H1 (cell line): ENCODE results near the gene OR1G1. TPM values are rescaled to one million over a fixed set of nuclear protein-coding genes. Genes with fewer than 3 reads are reported as not detected.

Experiments
- CTCF ChIA-PET: fragments of 300-600 bp; sonication (Branson Sonifier 250); formaldehyde crosslinking; loops from one replicate; lab custom pipeline; 2021; ENCODE audit not compliant: partially characterized antibody; lab: Charles Lee
- POLR2A ChIA-PET: fragments of 300-600 bp; sonication (Branson Sonifier 250); formaldehyde crosslinking; loops from one replicate; lab custom pipeline; 2021; ENCODE audit warnings: inconsistent platforms; ENCODE audit not compliant: partially characterized antibody; lab: Charles Lee
- DNase-seq, 2 experiments: peaks; one replicate each; pipeline versions ENCODE4 v3.0.0 to v3.0.0-alpha.2; 2010 to 2022; ENCODE audit warnings: low spot score in 2 of 2, low read depth in 1 of 2, mixed read lengths in 1 of 2
- FAIRE-seq: peaks from 2 replicates; lab custom pipeline; 2011; peaks lifted over from hg19 to GRCh38; lab: Jason Lieb, UNC
- H2AFZ ChIP-seq: 2 replicates; pipeline ENCODE4 v1.8.1; 2012; ENCODE audit warnings: low read length, inconsistent platforms
- H2AK5ac ChIP-seq: 2 replicates; pipeline ENCODE4 v1.6.1; 2013; ENCODE audit warnings: low read depth, low read length
- H2BK120ac ChIP-seq: replicated peaks from 2 replicates; pipeline ENCODE3; 2013; ENCODE audit warnings: low read depth, low read length, inconsistent platforms
- H2BK12ac ChIP-seq: 2 replicates; pipeline ENCODE4 v1.6.1; 2013; ENCODE audit warnings: low read depth, low read length
- H2BK15ac ChIP-seq: 2 replicates; pipeline ENCODE4 v1.6.1; 2013; ENCODE audit warnings: low read length
- H2BK20ac ChIP-seq: 2 replicates; pipeline ENCODE4 v1.6.1; 2013; ENCODE audit warnings: low read length
- H2BK5ac ChIP-seq: 2 replicates; pipeline ENCODE4 v1.6.1; 2013; ENCODE audit warnings: low read depth, low read length
- H3K14ac ChIP-seq: 2 replicates; pipeline ENCODE4 v1.6.1; 2013; ENCODE audit warnings: inconsistent platforms; ENCODE audit not compliant: insufficient read length
- H3K18ac ChIP-seq: 2 replicates; pipeline ENCODE4 v1.6.1; 2013; ENCODE audit warnings: low read length; ENCODE audit errors: extremely low read depth
- H3K23ac ChIP-seq: 2 replicates; pipeline ENCODE4 v1.6.1; 2013; ENCODE audit warnings: inconsistent platforms; ENCODE audit not compliant: insufficient read length
- H3K23me2 ChIP-seq: 2 replicates; pipeline ENCODE4 v1.6.1; 2013; ENCODE audit warnings: low read depth, low read length
- H3K27ac ChIP-seq: 2 replicates; pipeline ENCODE4 v1.6.1; 2011; ENCODE audit warnings: low read depth, low read length, inconsistent platforms
- H3K27me3 ChIP-seq, 4 experiments: replicated peaks in 1 of 4; 1 replicate in 1 of 4; 2 replicates in 3 of 4; pipeline versions ENCODE4 v1.6.1 to v1.8.1; 2011 to 2013; ENCODE audit warnings: low read length in 3 of 4, mild to moderate bottlenecking in 3 of 4, inconsistent platforms in 2 of 4, mixed read lengths in 2 of 4, moderate library complexity in 1 of 4; ENCODE audit not compliant: control insufficient read depth in 3 of 4, insufficient read depth in 3 of 4; ENCODE audit errors: extremely low read depth in 1 of 4
- H3K36me3 ChIP-seq, 4 experiments: 2 replicates each; pipeline versions ENCODE4 v1.6.1 to v1.8.1; 2011 to 2013; ENCODE audit warnings: mild to moderate bottlenecking in 4 of 4, low read length in 3 of 4, moderate library complexity in 2 of 4, control low read depth in 1 of 4, inconsistent platforms in 1 of 4; ENCODE audit not compliant: insufficient read depth in 4 of 4, control insufficient read depth in 2 of 4
- H3K4ac ChIP-seq: replicated peaks from 2 replicates; pipeline ENCODE3; 2013; ENCODE audit warnings: low read length, low read depth, mixed read lengths, inconsistent platforms; ENCODE audit not compliant: insufficient read length
- H3K4me1 ChIP-seq, 4 experiments: replicated peaks in 1 of 4; 1 replicate in 1 of 4; 2 replicates in 3 of 4; pipeline versions ENCODE4 v1.6.1 to v1.8.1; 2011 to 2013; ENCODE audit warnings: low read length in 3 of 4, inconsistent platforms in 2 of 4, mixed read lengths in 1 of 4; ENCODE audit not compliant: insufficient read depth in 4 of 4, control insufficient read depth in 3 of 4
- H3K4me2 ChIP-seq, 2 experiments: 2 replicates each; pipeline versions ENCODE4 v1.6.1 to v1.8.1; 2011 to 2013; ENCODE audit warnings: low read depth in 2 of 2, low read length in 2 of 2, control low read depth in 1 of 2, inconsistent platforms in 1 of 2, mild to moderate bottlenecking in 1 of 2; ENCODE audit not compliant: insufficient read depth in 1 of 2
- H3K4me3 ChIP-seq, 4 experiments: fragments of 200-600, 300-600 bp in 1 of 4; sonication (generic), shearing (Covaris generic), sonication (Bioruptor Twin) in 1 of 4; 2 replicates each; pipeline versions ENCODE4 v1.5.1 to v1.8.1; 2011 to 2016; ENCODE audit warnings: low read length in 4 of 4, low read depth in 3 of 4, control low read depth in 2 of 4, inconsistent platforms in 2 of 4, mild to moderate bottlenecking in 2 of 4, mixed read lengths in 1 of 4, moderate library complexity in 1 of 4; ENCODE audit not compliant: insufficient read depth in 2 of 4; ENCODE audit errors: extremely low read depth in 1 of 4
- H3K56ac ChIP-seq: replicated peaks from 2 replicates; pipeline ENCODE3; 2013; ENCODE audit warnings: low read depth, mild to moderate bottlenecking, mixed read lengths, low read length, inconsistent platforms; ENCODE audit not compliant: insufficient read length
- H3K79me1 ChIP-seq: 2 replicates; pipeline ENCODE4 v1.6.1; 2013; ENCODE audit warnings: low read depth, low read length, control low read depth
- H3K79me2 ChIP-seq, 2 experiments: 2 replicates each; pipeline versions ENCODE4 v1.6.1 to v1.8.1; 2012 to 2013; ENCODE audit warnings: low read length in 2 of 2, mild to moderate bottlenecking in 2 of 2, inconsistent platforms in 1 of 2; ENCODE audit not compliant: insufficient read depth in 2 of 2, control insufficient read depth in 1 of 2
- H3K9ac ChIP-seq, 4 experiments: replicated peaks in 1 of 4; 1 replicate in 1 of 4; 2 replicates in 3 of 4; pipeline versions ENCODE4 v1.6.1 to v1.8.1; 2011 to 2013; ENCODE audit warnings: low read depth in 3 of 4, low read length in 3 of 4, control low read depth in 2 of 4, mild to moderate bottlenecking in 2 of 4, moderate library complexity in 2 of 4, inconsistent platforms in 1 of 4; ENCODE audit errors: extremely low read depth in 1 of 4
- H3K9me3 ChIP-seq, 2 experiments: 2 replicates each; pipeline versions ENCODE4 v1.6.1 to v1.8.1; 2012 to 2013; ENCODE audit warnings: mild to moderate bottlenecking in 2 of 2, moderate library complexity in 2 of 2, control low read depth in 1 of 2, inconsistent platforms in 1 of 2, low read depth in 1 of 2, low read length in 1 of 2, mixed read lengths in 1 of 2; ENCODE audit not compliant: insufficient read depth in 2 of 2
- H4K20me1 ChIP-seq, 2 experiments: replicated peaks in 1 of 2; 2 replicates each; pipeline versions ENCODE3 to v1.8.1; 2011 to 2013; ENCODE audit warnings: inconsistent platforms in 2 of 2, low read length in 2 of 2, mild to moderate bottlenecking in 1 of 2; ENCODE audit not compliant: insufficient read depth in 2 of 2, control insufficient read depth in 1 of 2
- H4K5ac ChIP-seq: 2 replicates; pipeline ENCODE4 v1.6.1; 2013; ENCODE audit warnings: low read length, low read depth, mixed read lengths, inconsistent platforms; ENCODE audit not compliant: insufficient read length
- H4K8ac ChIP-seq: 2 replicates; pipeline ENCODE4 v1.8.0; 2013; ENCODE audit warnings: mild to moderate bottlenecking, moderate library complexity, low read length, inconsistent platforms; ENCODE audit not compliant: insufficient read depth; ENCODE audit errors: extremely low read depth
- H4K91ac ChIP-seq: replicated peaks from 2 replicates; pipeline ENCODE3; 2013; ENCODE audit warnings: low read length, mixed read lengths, inconsistent platforms; ENCODE audit not compliant: insufficient read length
- BRCA1 ChIP-seq: IDR thresholded peaks from 2 replicates; pipeline ENCODE4 v1.6.1; 2012; ENCODE audit warnings: low read depth, low read length, improper control_type of control experiment
- CHD2 ChIP-seq: IDR thresholded peaks from 2 replicates; pipeline ENCODE4 v1.6.1; 2012; ENCODE audit warnings: low read length, improper control_type of control experiment
- CTBP2 ChIP-seq: IDR thresholded peaks from 2 replicates; pipeline ENCODE4 v1.7.0; 2011; ENCODE audit warnings: borderline replicate concordance, mild to moderate bottlenecking, moderate library complexity, mixed read lengths, low read length; ENCODE audit not compliant: insufficient read depth, insufficient read length
- GABPA ChIP-seq: IDR thresholded peaks from 2 replicates; pipeline ENCODE4 v1.6.1; 2011; ENCODE audit warnings: mild to moderate bottlenecking, low read length, moderate library complexity, borderline replicate concordance; ENCODE audit not compliant: insufficient read depth
- TCF12 ChIP-seq: IDR thresholded peaks from 2 replicates; pipeline ENCODE4 v1.6.1; 2011; ENCODE audit warnings: low read depth, mild to moderate bottlenecking, low read length
- TEAD4 ChIP-seq: IDR thresholded peaks from 2 replicates; pipeline ENCODE4 v1.6.1; 2012; ENCODE audit warnings: low read depth, low read length, inconsistent platforms, mixed read lengths
- WGBS, 2 experiments: shearing (Covaris generic) in 1 of 2; methylation state at CpG; one replicate each; pipeline versions ENCODE4 v1.1.6 to v1.1.7; 2013 to 2015; ENCODE audit warnings: low lambda C conversion rate in 2 of 2, mixed read lengths in 2 of 2, inconsistent platforms in 1 of 2, low coverage in 1 of 2, missing lambda C conversion rate in 1 of 2; ENCODE audit not compliant: insufficient replicate concordance in 2 of 2, insufficient coverage in 1 of 2, insufficient read length in 1 of 2; ENCODE audit errors: extremely low coverage in 1 of 2, missing lambda C conversion rate in 1 of 2; 5-methylcytosine and 5-hydroxymethylcytosine counted together
- polyA plus RNA-seq, 7 experiments: library from polyadenylated mRNA; depleted of rRNA in 3 of 7; stranded (reverse) in 5 of 7; unstranded in 2 of 7; fragments of >200 nt in 5 of 7; fragments of 200-250 nt in 2 of 7; gene quantifications; 1 replicate in 5 of 7; 2 replicates in 1 of 7; 4 replicates in 1 of 7; pipeline versions ENCODE4 v1.2.1 to v1.2.3, GENCODE V29; 2011 to 2013; ENCODE audit warnings: missing spikeins in 2 of 7, mixed read lengths in 2 of 7
- total RNA-seq: library from RNA; stranded (reverse); fragmentation: NEBNext Ultra II Directional; extraction: Animal tissue kit (Norgen Biotek cat#: 25700); gene quantifications from 2 replicates; pipeline ENCODE4 v1.2.1, GENCODE V29; 2021

Gene OR1G1
- total and polyA plus RNA-seq, 2 of the 8 experiments (the other 6 are each of a cell fraction or from before 2014, with no cell fraction given): 0.27 to 0.30 TPM

DNA sequence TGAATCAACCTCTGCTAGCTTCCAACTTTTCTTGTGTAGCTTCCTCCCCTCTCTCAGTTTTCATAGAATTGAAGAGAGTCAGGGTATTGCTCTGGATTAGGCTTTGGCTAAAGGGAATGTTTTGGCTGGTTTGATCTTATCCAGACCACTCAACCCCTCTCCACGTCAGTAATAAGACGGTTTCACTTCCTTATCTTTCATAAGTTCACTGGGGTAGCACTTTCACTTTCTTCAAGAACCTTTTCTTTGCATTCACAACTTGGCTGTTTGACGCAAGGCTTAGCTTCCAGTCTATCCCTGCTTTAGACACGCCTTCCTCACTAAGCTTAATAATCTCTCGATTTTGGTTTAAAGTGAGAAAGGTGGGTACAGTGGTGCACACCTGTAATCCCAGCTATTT lies 40.2 kb upstream of the OR1G1 start:
- H3K9me3 ChIP-seq: peaks cover 22 to 29% of the 10 kb centered on the region in 2 experiments
- CTCF ChIA-PET: no interaction called here
- H3K23ac ChIP-seq: no peak overlapping the region
- no peak overlapping the region for H3K4me2 ChIP-seq
- H3K23me2 ChIP-seq: no peaks in the 10 kb centered on the region
- H3K36me3 ChIP-seq: no peaks in the 10 kb centered on the region
- H2BK120ac ChIP-seq: no peak overlapping the region
- H2AFZ ChIP-seq: no peak overlapping the region
- no peaks in the 10 kb centered on the region for H3K79me2 ChIP-seq
- H3K4me3 ChIP-seq: no peak overlapping the region
- no peak overlapping the region for H2BK5ac ChIP-seq
- H2AK5ac ChIP-seq: no peak overlapping the region
- H3K79me1 ChIP-seq: no peaks in the 10 kb centered on the region
- H4K5ac ChIP-seq: no peak overlapping the region
- H3K27ac ChIP-seq: no peak overlapping the region
- H3K56ac ChIP-seq: no peak overlapping the region
- H4K20me1 ChIP-seq: no peaks in the 10 kb centered on the region
- H3K27me3 ChIP-seq: no peaks in the 10 kb centered on the region
- no peak overlapping the region for H3K4ac ChIP-seq
- H3K18ac ChIP-seq: no peak overlapping the region
- DNase-seq (no peak), FAIRE-seq (no peak)
- H3K9ac ChIP-seq: no peak overlapping the region
- H4K8ac ChIP-seq: no peak overlapping the region
- WGBS, 2 experiments: 87% methylated on average over 5 of the region's 5 CpGs; no CpG with 5 or more reads in 1 of the 2 experiments
- no peak overlapping the region for H3K14ac ChIP-seq
- no peak overlapping the region for H4K91ac ChIP-seq
- H2BK15ac ChIP-seq: no peak overlapping the region
- H2BK12ac ChIP-seq: no peak overlapping the region
- POLR2A ChIA-PET: no interaction called here
- H3K4me1 ChIP-seq: no peaks in the 10 kb centered on the region
- H2BK20ac ChIP-seq: no peak overlapping the region
- TF ChIP-seq CHD2 (no peak), TCF12 (no peak), GABPA (no peak), CTBP2 (no peak), BRCA1 (no peak), TEAD4 (no peak)
